Measurements from ENCODE around the gene TBXT.

TBXT gene

DNA sequence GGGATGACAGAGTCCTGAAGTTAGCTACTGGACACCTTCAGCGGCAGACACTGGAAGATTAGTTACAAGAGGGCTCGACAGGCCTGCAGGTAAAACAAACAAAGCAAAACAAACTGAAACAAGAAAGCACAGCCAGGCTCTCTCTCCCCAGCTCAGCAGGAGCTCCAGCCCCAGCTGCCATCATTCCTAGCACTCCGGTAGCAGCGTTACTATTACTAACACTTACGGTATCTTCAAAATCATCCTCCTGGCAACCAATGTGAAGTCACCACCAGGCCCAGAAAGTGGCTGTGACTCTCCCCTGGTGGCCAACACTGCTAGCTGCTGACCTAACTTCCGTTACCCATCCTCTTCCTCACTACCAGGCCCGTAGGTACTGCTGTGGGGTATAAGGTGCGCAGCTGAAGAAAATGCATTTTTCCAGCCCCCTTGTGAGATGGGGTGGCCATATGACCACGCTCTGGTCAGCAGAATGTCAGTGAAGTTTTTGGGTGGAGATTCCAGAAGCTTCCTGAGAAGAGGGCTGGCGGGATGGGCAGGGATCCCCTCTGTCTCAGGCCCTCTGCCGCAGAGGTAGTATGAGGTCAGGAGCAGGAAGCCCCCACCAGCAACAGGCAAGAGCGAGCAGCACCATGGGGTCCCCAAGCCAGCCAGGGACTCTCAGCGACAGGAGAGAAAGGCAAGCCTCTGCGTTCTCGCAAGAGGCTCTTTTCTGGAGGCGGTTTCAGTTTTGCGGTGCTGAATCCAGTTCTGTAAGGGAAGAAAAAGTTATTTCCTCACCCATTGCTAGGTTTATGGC lies 37.4 kb upstream of the TBXT start:
- no peak overlapping the region for H2BK12ac ChIP-seq (ENCODE audit: low read length)
- H3K4me3 ChIP-seq (ENCODE audit: low read depth, low read length) = no peak overlapping the region
- no peak overlapping the region for H3K4ac ChIP-seq (ENCODE audit: low read depth, low read length)

DNA sequence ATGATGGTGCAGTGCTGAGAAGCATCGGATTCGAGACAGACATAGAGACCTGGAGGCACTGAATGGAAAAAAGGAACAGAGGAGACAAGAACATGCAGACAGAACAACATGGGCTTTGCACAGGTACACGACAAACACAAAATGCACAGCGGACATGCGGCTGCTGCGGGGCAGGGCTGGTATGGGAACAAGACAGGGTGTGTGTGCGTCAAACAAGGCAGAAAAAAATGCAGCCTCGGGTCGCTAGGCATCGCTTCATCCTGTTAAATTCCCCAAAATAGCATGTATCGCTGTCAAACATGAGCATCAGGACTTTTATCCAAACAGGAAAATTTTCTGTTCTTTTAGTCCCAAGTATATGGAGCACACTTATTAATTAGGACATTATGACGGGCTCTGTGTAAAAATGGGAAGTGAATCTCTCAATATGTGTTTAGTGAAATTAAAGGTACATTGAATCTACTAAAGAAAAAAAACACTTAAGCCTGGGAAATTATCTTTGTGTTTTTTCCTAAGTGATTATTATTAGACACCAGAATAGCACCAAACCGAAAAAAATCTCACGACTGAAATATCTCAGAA lies 36.1 kb upstream of the TBXT start:
- no CpG with 5 or more reads among the region's 14 CpGs for WGBS (ENCODE audit: extremely low coverage, insufficient coverage, insufficient read length)
- no peaks in the 10 kb centered on the region for H3K36me3 ChIP-seq (ENCODE audit: control insufficient read depth in 1 of 2, insufficient read depth in 2 of 2, low read length in 2 of 2)
- DNase-seq = no peak

More for the DNA sequence above, 37.4 kb upstream of the TBXT start:
- H3K36me3 ChIP-seq (ENCODE audit: control insufficient read depth in 1 of 2, insufficient read depth in 2 of 2, low read length in 2 of 2) = no peaks in the 10 kb centered on the region
- no peak overlapping the region for H3K9ac ChIP-seq (ENCODE audit: low read length)
- no peaks in the 10 kb centered on the region for H3K4me1 ChIP-seq (ENCODE audit: control insufficient read depth in 1 of 2, insufficient read depth in 2 of 2, low read length in 2 of 2)
- DNase-seq = peak in 1 of 2 donors; percentile 2
- H2AK5ac ChIP-seq (ENCODE audit: low read length) = no peak overlapping the region
- no CpG with 5 or more reads among the region's 17 CpGs for WGBS (ENCODE audit: extremely low coverage, insufficient coverage, insufficient read length)
- no peak overlapping the region for H2BK5ac ChIP-seq (ENCODE audit: low read depth, low read length, poor library complexity)
- H3K79me2 ChIP-seq (ENCODE audit: control insufficient read depth, insufficient read depth, low read length, poor library complexity) = no peaks in the 10 kb centered on the region
- no peaks in the 10 kb centered on the region for H3K79me1 ChIP-seq (ENCODE audit: low read length)
- no peak overlapping the region for H2AFZ ChIP-seq (ENCODE audit: insufficient read depth, low read length, poor library complexity)
- H3K18ac ChIP-seq (ENCODE audit: low read length) = no peak overlapping the region
- H4K12ac ChIP-seq (ENCODE audit: low read depth, low read length) = no peak overlapping the region
- H3K14ac ChIP-seq (ENCODE audit: low read length) = no peak overlapping the region
- peaks cover 2% of the 10 kb centered on the region for H3K9me3 ChIP-seq (ENCODE audit: insufficient read depth, low read depth, low read length)
- H3K27me3 ChIP-seq (ENCODE audit: insufficient read depth, low read length) = no peaks in the 10 kb centered on the region
- no peak overlapping the region for H3K23ac ChIP-seq (ENCODE audit: low read length)
- H3K27ac ChIP-seq (ENCODE audit: low read depth, low read length) = no peak overlapping the region
- no peak overlapping the region for H2BK120ac ChIP-seq (ENCODE audit: insufficient read depth, low read length, poor library complexity)
- H4K91ac ChIP-seq (ENCODE audit: low read depth, low read length) = no peak overlapping the region
- H4K8ac ChIP-seq (ENCODE audit: low read depth, low read length) = no peak overlapping the region
- H3K4me2 ChIP-seq (ENCODE audit: low read length) = no peak overlapping the region

DNA sequence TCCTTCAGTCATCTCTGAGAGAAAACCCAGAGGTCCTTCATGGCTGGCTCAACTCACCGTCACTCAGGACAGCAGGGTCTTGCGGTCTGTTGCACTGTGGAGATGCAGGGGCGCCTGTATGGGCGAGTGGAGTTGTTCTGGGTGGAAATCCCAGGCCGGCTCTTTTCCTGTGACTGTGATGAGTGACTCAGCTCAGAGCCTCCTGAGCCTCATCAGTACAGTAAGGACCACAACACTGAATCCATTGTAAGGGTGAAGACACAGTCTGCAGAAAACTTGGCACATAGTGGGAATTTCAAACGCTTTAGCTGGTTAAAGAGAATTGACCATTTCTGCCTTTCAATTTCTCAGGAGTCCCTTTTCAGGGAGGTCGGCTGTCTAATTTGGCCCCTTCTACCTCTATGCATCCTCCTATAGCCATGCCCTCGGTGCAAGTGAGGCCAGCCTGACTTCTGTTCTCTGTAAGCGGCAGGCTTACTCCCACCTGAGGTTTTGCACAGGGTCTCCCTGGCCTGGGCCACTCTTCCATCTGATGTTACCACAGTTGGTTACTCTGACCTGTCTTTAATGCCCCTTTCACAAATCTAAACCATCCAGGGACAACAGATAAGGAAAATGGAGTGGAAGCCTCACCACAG lies 35.5 kb upstream of the TBXT start:
- H2BK120ac ChIP-seq (ENCODE audit: insufficient read depth, low read length, poor library complexity) = no peak overlapping the region
- no peak overlapping the region for H3K4me3 ChIP-seq (ENCODE audit: low read depth, low read length)
- H4K12ac ChIP-seq (ENCODE audit: low read depth, low read length) = no peak overlapping the region
- H4K91ac ChIP-seq (ENCODE audit: low read depth, low read length) = no peak overlapping the region
- H2BK5ac ChIP-seq (ENCODE audit: low read depth, low read length, poor library complexity) = no peak overlapping the region
- no peak overlapping the region for H3K4me2 ChIP-seq (ENCODE audit: low read length)
- H3K27me3 ChIP-seq (ENCODE audit: insufficient read depth, low read length) = peaks cover 1% of the 10 kb centered on the region
- H3K79me2 ChIP-seq (ENCODE audit: control insufficient read depth, insufficient read depth, low read length, poor library complexity) = no peaks in the 10 kb centered on the region
- H2AFZ ChIP-seq (ENCODE audit: insufficient read depth, low read length, poor library complexity) = no peak overlapping the region
- no peak overlapping the region for H3K23ac ChIP-seq (ENCODE audit: low read length)
- no peaks in the 10 kb centered on the region for H3K79me1 ChIP-seq (ENCODE audit: low read length)
- no peak overlapping the region for H3K4ac ChIP-seq (ENCODE audit: low read depth, low read length)
- H3K27ac ChIP-seq (ENCODE audit: low read depth, low read length) = no peak overlapping the region
- peaks cover 2% of the 10 kb centered on the region for H3K9me3 ChIP-seq (ENCODE audit: insufficient read depth, low read depth, low read length)
- H4K8ac ChIP-seq (ENCODE audit: low read depth, low read length) = no peak overlapping the region
- H2BK12ac ChIP-seq (ENCODE audit: low read length) = no peak overlapping the region
- no peak overlapping the region for H2AK5ac ChIP-seq (ENCODE audit: low read length)
- DNase-seq = no peak
- no peak overlapping the region for H3K14ac ChIP-seq (ENCODE audit: low read length)
- no peaks in the 10 kb centered on the region for H3K4me1 ChIP-seq (ENCODE audit: control insufficient read depth in 1 of 2, insufficient read depth in 2 of 2, low read length in 2 of 2)
- H3K18ac ChIP-seq (ENCODE audit: low read length) = no peak overlapping the region
- WGBS (ENCODE audit: extremely low coverage, insufficient coverage, insufficient read length) = no CpG with 5 or more reads among the region's 9 CpGs
- no peak overlapping the region for H3K9ac ChIP-seq (ENCODE audit: low read length)
- H3K36me3 ChIP-seq (ENCODE audit: control insufficient read depth in 1 of 2, insufficient read depth in 2 of 2, low read length in 2 of 2) = no peaks in the 10 kb centered on the region

More for the DNA sequence above, 36.1 kb upstream of the TBXT start:
- Histone ChIP-seq H3K14ac (ENCODE audit: low read length) (no peak overlapping the region), H2AFZ (ENCODE audit: insufficient read depth, low read length, poor library complexity) (no peak overlapping the region), H3K4me3 (ENCODE audit: low read depth, low read length) (no peak overlapping the region), H3K9ac (ENCODE audit: low read length) (no peak overlapping the region), H3K27ac (ENCODE audit: low read depth, low read length) (no peak overlapping the region), H3K79me2 (ENCODE audit: control insufficient read depth, insufficient read depth, low read length, poor library complexity) (no peaks in the 10 kb centered on the region), H4K91ac (ENCODE audit: low read depth, low read length) (no peak overlapping the region), H2BK5ac (ENCODE audit: low read depth, low read length, poor library complexity) (no peak overlapping the region), H3K9me3 (ENCODE audit: insufficient read depth, low read depth, low read length) (peaks cover 2% of the 10 kb centered on the region), H3K4ac (ENCODE audit: low read depth, low read length) (no peak overlapping the region), H2BK12ac (ENCODE audit: low read length) (no peak overlapping the region), H4K8ac (ENCODE audit: low read depth, low read length) (no peak overlapping the region), H2BK120ac (ENCODE audit: insufficient read depth, low read length, poor library complexity) (no peak overlapping the region), H3K4me1 (ENCODE audit: control insufficient read depth in 1 of 2, insufficient read depth in 2 of 2, low read length in 2 of 2) (no peaks in the 10 kb centered on the region), H3K18ac (ENCODE audit: low read length) (no peak overlapping the region), H3K27me3 (ENCODE audit: insufficient read depth, low read length) (no peaks in the 10 kb centered on the region), H3K4me2 (ENCODE audit: low read length) (no peak overlapping the region), H3K23ac (ENCODE audit: low read length) (no peak overlapping the region), H4K12ac (ENCODE audit: low read depth, low read length) (no peak overlapping the region), H2AK5ac (ENCODE audit: low read length) (no peak overlapping the region), H3K79me1 (ENCODE audit: low read length) (no peaks in the 10 kb centered on the region)

DNA sequence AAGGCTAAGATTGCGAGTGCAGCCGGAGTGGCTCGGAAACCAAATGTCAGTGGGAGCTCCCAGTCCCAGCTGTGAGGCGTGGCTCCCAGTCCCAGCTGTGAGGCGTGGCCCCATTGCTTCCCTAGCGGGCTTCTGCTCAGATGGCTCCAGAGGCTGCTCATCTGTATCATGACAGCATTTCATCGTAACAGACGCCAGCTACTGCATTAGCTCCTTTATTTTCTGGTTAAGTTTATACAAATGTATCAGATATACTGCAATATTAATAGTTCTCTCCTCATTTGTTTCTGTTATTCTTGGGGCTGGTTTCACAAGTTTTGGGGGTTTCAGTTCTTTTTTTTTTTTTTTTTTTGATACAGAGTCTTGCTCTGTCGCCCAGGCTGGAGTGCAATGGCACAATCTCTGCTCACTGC lies 34.7 kb upstream of the TBXT start:
- Histone ChIP-seq H3K79me1 (ENCODE audit: low read length) (no peaks in the 10 kb centered on the region), H4K12ac (ENCODE audit: low read depth, low read length) (no peak overlapping the region), H3K4ac (ENCODE audit: low read depth, low read length) (no peak overlapping the region), H2BK120ac (ENCODE audit: insufficient read depth, low read length, poor library complexity) (no peak overlapping the region), H4K8ac (ENCODE audit: low read depth, low read length) (no peak overlapping the region), H4K91ac (ENCODE audit: low read depth, low read length) (no peak overlapping the region), H3K27ac (ENCODE audit: low read depth, low read length) (no peak overlapping the region), H2BK12ac (ENCODE audit: low read length) (no peak overlapping the region), H3K9me3 (ENCODE audit: insufficient read depth, low read depth, low read length) (peaks cover 2% of the 10 kb centered on the region), H3K79me2 (ENCODE audit: control insufficient read depth, insufficient read depth, low read length, poor library complexity) (no peaks in the 10 kb centered on the region), H2BK5ac (ENCODE audit: low read depth, low read length, poor library complexity) (no peak overlapping the region), H3K23ac (ENCODE audit: low read length) (no peak overlapping the region), H3K9ac (ENCODE audit: low read length) (no peak overlapping the region), H2AK5ac (ENCODE audit: low read length) (no peak overlapping the region), H3K4me2 (ENCODE audit: low read length) (no peak overlapping the region), H3K4me1 (ENCODE audit: control insufficient read depth in 1 of 2, insufficient read depth in 2 of 2, low read length in 2 of 2) (no peaks in the 10 kb centered on the region), H2AFZ (ENCODE audit: insufficient read depth, low read length, poor library complexity) (no peak overlapping the region), H3K14ac (ENCODE audit: low read length) (no peak overlapping the region), H3K4me3 (ENCODE audit: low read depth, low read length) (no peak overlapping the region), H3K36me3 (ENCODE audit: control insufficient read depth in 1 of 2, insufficient read depth in 2 of 2, low read length in 2 of 2) (no peaks in the 10 kb centered on the region), H3K27me3 (ENCODE audit: insufficient read depth, low read length) (peaks cover 6% of the 10 kb centered on the region), H3K18ac (ENCODE audit: low read length) (no peak overlapping the region)
- peak in 1 of 2 donors; percentile 4 for DNase-seq
- no CpG with 5 or more reads among the region's 9 CpGs for WGBS (ENCODE audit: extremely low coverage, insufficient coverage, insufficient read length)

Measured in trophoblast cell (in vitro differentiated cells and primary cell).